GM19452 (cell line): Measurements from ENCODE around the gene CLCF1.

Experiments used
- ATAC-seq: cut with Tn5 transposase; IDR thresholded peaks from one replicate; pipeline ENCODE4 v1.9.1; 2021; ENCODE audit not compliant: unreplicated experiment

Gene CLCF1

GRCh38 chr11:67372993-67373647, at the start of gene CLCF1:
Gene CLCF1 (minus strand): TSS chr11:67373598. CDS start chr11:67373539, 59 bp downstream.
- ATAC-seq, result no peak

- ATAC-seq, result no peak
Observed at GRCh38 chr11:67422891-67423290, 49.5 kb upstream of the CLCF1 start.

- no peak for ATAC-seq
Observed at GRCh38 chr11:67421430-67422031, 48.1 kb upstream of the CLCF1 start.

- peak; percentile 83 for ATAC-seq
Observed at GRCh38 chr11:67420646-67421429, 47.4 kb upstream of the CLCF1 start.

GRCh38 chr11:67420147-67420645, 46.8 kb upstream of the CLCF1 start:
- ATAC-seq, result no peak

- no peak for ATAC-seq
Observed at GRCh38 chr11:67419325-67420049, 46.1 kb upstream of the CLCF1 start.

- no peak for ATAC-seq
Observed at GRCh38 chr11:67418476-67419281, 45.3 kb upstream of the CLCF1 start.

GRCh38 chr11:67417425-67417824, 44.0 kb upstream of the CLCF1 start:
- no peak for ATAC-seq

GRCh38 chr11:67416416-67417335, 43.3 kb upstream of the CLCF1 start:
- no peak for ATAC-seq

GRCh38 chr11:67415501-67416304, 42.3 kb upstream of the CLCF1 start, which contains the start of gene CARNS1:
Gene CARNS1 (plus strand): TSS chr11:67415678. CDS start chr11:67416200, 522 bp downstream.
- ATAC-seq, result no peak

- no peak for ATAC-seq
Observed at GRCh38 chr11:67413266-67413849, 40.0 kb upstream of the CLCF1 start.

GRCh38 chr11:67412495-67413179, 39.2 kb upstream of the CLCF1 start:
- ATAC-seq, result no peak

- no peak for ATAC-seq
Observed at GRCh38 chr11:67411785-67412152, 38.4 kb upstream of the CLCF1 start.

- no peak for ATAC-seq
Observed at GRCh38 chr11:67410984-67411784, 37.8 kb upstream of the CLCF1 start.

GRCh38 chr11:67410369-67410831, 37.0 kb upstream of the CLCF1 start:
- ATAC-seq, result no peak

GRCh38 chr11:67409781-67410368, 36.5 kb upstream of the CLCF1 start:
- ATAC-seq, result no peak
